GM12892 (cell line): ENCODE measurements around the gene HYCC1.

Experiments
- DNase-seq: peaks from one replicate; pipeline ENCODE4 v3.0.0; 2011; ENCODE audit not compliant: insufficient read length
- FAIRE-seq: peaks from 2 replicates; lab custom pipeline; 2011; peaks lifted over from hg19 to GRCh38; lab: Jason Lieb, UNC
- POLR2A ChIP-seq: IDR thresholded peaks from 2 replicates; pipeline ENCODE4 v1.6.1; 2011; ENCODE audit warnings: low read depth, low read length, control low read depth
- POLR2AphosphoS5 ChIP-seq: IDR thresholded peaks from 2 replicates; pipeline ENCODE4 v1.6.1; 2011; ENCODE audit warnings: low read depth, low read length, control low read depth
- TAF1 ChIP-seq: IDR thresholded peaks from 2 replicates; pipeline ENCODE4 v1.6.1; 2011; ENCODE audit warnings: low read depth, mild to moderate bottlenecking, control low read depth, low read length, borderline replicate concordance

The HYCC1 gene

GRCh38 chr7:23027261-23027660, 13.3 kb upstream of the HYCC1 start:
- no peak for TF ChIP-seq POLR2A
- no peak for TF ChIP-seq POLR2AphosphoS5
- TF ChIP-seq TAF1, result no peak
- FAIRE-seq, result no peak
- DNase-seq, result no peak

- FAIRE-seq (no peak), DNase-seq (no peak)
- TF ChIP-seq TAF1, result no peak
- no peak for TF ChIP-seq POLR2AphosphoS5
- TF ChIP-seq POLR2A, result no peak
Measured at GRCh38 chr7:23026164-23026563, 12.2 kb upstream of the HYCC1 start.

- no peak for DNase-seq
- FAIRE-seq, result no peak
- TF ChIP-seq POLR2A, result no peak
- TF ChIP-seq TAF1, result no peak
- TF ChIP-seq POLR2AphosphoS5, result no peak
Measured at GRCh38 chr7:23024454-23024853, 10.5 kb upstream of the HYCC1 start.

- TF ChIP-seq POLR2AphosphoS5 (no peak), TAF1 (no peak), POLR2A (no peak)
- FAIRE-seq, result no peak
- no peak for DNase-seq
Measured at GRCh38 chr7:23022851-23023250, 8.9 kb upstream of the HYCC1 start.

- no peak for DNase-seq
- FAIRE-seq, result no peak
- TF ChIP-seq POLR2AphosphoS5 (no peak), POLR2A (no peak), TAF1 (no peak)
Measured at GRCh38 chr7:23022258-23022769, 8.4 kb upstream of the HYCC1 start.

- TF ChIP-seq POLR2AphosphoS5, result no peak
- TF ChIP-seq TAF1, result no peak
- no peak for TF ChIP-seq POLR2A
- no peak for FAIRE-seq
- no peak for DNase-seq
Measured at GRCh38 chr7:23021596-23021995, 7.7 kb upstream of the HYCC1 start.

GRCh38 chr7:23020742-23021401, 6.9 kb upstream of the HYCC1 start:
- FAIRE-seq, result no peak

GRCh38 chr7:23018750-23019149, 4.8 kb upstream of the HYCC1 start:
- TF ChIP-seq POLR2AphosphoS5 (no peak), POLR2A (no peak), TAF1 (no peak)
- no peak for FAIRE-seq

More at GRCh38 chr7:23020742-23021401, 6.9 kb upstream of the HYCC1 start:
- no peak for DNase-seq
- no peak for TF ChIP-seq TAF1
- no peak for TF ChIP-seq POLR2AphosphoS5

GRCh38 chr7:23017309-23017708, 3.4 kb upstream of the HYCC1 start:
- DNase-seq (no peak), FAIRE-seq (no peak)
- TF ChIP-seq TAF1 (no peak), POLR2AphosphoS5 (no peak), POLR2A (no peak)

More at GRCh38 chr7:23018750-23019149, 4.8 kb upstream of the HYCC1 start:
- no peak for DNase-seq

GRCh38 chr7:23016345-23017253, 2.7 kb upstream of the HYCC1 start:
- FAIRE-seq, result peak; percentile 74

GRCh38 chr7:23014681-23015080, 751 bp upstream of the HYCC1 start:
- DNase-seq, result no peak

More at GRCh38 chr7:23016345-23017253, 2.7 kb upstream of the HYCC1 start:
- TF ChIP-seq POLR2AphosphoS5 (no peak), POLR2A (no peak), TAF1 (no peak)
- DNase-seq, result no peak

More at GRCh38 chr7:23014681-23015080, 751 bp upstream of the HYCC1 start:
- TF ChIP-seq TAF1, result no peak
- no peak for TF ChIP-seq POLR2A
- TF ChIP-seq POLR2AphosphoS5, result no peak
- FAIRE-seq, result no peak
